ENCODE data around the gene ZSCAN16.

Gene ZSCAN16

DNA sequence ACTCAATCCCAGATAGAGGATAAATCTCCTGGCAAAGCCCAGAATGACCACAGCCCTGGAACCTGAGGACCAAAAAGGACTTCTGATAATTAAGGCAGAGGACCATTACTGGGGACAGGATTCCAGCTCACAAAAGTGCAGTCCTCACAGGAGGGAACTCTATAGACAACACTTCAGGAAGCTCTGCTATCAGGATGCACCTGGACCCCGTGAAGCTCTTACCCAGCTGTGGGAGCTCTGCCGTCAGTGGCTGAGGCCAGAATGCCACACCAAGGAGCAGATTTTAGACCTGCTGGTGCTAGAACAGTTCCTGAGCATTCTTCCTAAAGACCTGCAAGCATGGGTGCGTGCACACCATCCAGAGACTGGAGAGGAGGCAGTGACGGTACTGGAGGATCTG is 992 bp downstream of the ZSCAN16 start:
- no peak for DNase-seq (ENCODE audit: low read depth in 1 of 2, low spot score in 1 of 2)

GRCh38 chr6:28134015-28134414 is 9.6 kb downstream of the ZSCAN16 start:
- no peak for DNase-seq (ENCODE audit: low read depth in 1 of 2, low spot score in 1 of 2)

- DNase-seq (ENCODE audit: low read depth in 1 of 2, low spot score in 1 of 2) = no peak
These were observed 10.3 kb downstream of the ZSCAN16 start for GRCh38 chr6:28134716-28135115.

GRCh38 chr6:28135393-28135792 is 11.0 kb downstream of the ZSCAN16 start:
- DNase-seq (ENCODE audit: low read depth in 1 of 2, low spot score in 1 of 2) = no peak

DNA sequence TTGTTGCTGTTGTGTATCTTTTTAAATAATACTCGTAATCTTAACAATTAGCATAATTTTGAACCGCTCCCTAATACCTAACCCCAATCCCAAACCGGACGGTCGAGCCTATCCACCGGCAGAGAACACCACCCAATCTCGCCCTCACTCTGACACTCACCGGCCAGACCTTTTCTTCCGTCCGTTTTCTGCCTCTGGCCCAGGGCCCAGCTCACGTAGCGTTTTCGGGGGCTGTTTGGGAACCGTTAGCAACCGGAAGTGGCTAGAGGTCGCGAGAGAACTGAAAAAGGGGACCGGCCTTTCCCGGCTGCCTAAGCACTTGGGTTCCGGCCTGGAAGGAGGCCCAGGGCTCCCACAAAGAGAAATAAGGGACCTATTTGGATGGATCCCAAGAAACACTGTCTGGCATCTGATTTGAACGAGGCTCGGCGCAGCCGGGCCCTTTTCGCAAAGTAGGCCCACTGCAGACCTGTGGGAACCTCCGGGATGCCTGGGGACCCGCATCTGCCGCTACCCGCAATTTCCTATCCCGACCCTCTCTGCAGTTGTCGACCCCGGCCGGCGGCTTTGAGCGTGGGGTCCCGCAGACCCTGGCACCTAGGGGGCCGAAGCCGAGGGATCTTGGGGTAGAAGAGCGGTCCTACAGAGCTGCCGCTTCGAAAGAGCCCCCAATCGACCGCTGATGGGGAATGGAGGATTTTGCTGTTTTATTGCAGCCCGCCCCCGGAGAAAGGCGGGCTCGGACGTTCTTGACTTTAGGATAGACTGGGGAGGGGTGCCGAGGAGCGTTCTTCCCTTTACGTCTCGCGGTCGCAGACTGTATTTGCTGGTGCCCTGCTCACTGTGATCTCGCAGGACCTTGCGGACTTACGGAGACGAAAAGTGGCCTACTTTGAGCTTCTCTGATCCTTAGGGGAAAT is 12.4 kb downstream of the ZSCAN16 start:
- DNase-seq (ENCODE audit: low read depth in 1 of 2, low spot score in 1 of 2) = peak; percentile 47 to 60

DNA sequence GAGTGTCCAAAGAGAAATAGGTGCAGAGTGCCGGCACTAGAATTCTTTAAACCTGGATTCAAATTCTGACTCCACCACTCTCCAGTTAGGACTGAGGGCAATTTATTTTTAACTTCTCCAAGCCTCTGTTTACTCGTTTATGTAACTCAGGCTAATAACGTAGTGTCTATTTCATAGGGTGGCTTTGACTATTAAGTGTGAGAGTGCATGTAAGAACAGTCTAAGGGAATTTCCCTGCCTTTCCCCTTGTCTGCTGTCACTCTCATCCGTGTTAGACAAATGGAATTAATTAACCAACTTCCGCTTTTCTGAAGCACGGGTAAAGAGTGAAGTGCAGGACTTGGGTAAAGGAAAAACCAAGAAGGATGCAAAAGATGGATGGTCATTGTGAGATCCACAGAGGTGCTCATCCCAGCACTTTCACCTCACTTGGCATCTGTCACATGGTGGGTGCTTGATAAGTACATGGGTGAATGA is 13.1 kb downstream of the ZSCAN16 start:
- no peak for DNase-seq (ENCODE audit: low read depth in 1 of 2, low spot score in 1 of 2)

DNA sequence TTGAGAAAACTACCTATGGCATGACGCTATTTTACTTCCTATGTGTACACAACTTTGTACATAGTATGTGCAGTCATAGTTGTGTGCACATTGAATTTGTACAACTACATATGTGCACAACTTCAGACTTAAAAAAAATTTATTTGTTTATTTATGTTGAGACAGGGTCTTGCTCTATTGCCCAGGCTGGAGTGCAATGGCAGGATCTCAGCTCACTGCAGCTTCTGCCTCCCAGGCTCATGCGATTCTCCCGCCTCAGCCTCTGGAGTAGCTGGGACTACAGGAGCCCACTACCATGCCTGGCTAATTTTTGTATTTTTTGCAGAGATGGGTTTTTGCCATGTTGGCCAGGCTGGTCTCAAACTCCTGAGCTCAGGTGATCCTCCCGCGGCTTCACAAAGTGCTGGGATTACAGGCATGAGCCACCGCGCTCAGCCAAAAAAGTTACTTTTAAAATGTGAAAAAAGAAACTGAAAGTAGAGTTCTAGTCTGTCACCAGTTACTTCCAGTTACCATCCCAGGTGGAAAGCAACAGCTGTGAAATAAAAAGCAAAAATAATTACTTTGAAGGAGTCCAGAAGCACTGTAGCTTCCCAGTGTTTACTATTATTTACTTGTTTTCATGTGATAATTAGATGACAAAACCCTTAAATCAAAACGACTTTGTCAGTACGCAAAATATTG is 15.6 kb downstream of the ZSCAN16 start:
- no peak for DNase-seq (ENCODE audit: low read depth in 1 of 2, low spot score in 1 of 2)

- no peak for DNase-seq (ENCODE audit: low read depth in 1 of 2, low spot score in 1 of 2)
These were observed 16.2 kb downstream of the ZSCAN16 start for GRCh38 chr6:28140616-28141015.

- peak; percentile 55 to 61 for DNase-seq (ENCODE audit: low read depth in 1 of 2, low spot score in 1 of 2)
These were observed 17.3 kb downstream of the ZSCAN16 start, which contains the start of gene ZKSCAN8 for GRCh38 chr6:28141500-28142329. TSS of gene ZKSCAN8 (plus strand) at chr6:28141883. CDS start at chr6:28148408, 6,525 bp downstream.

GRCh38 chr6:28142446-28142845 is 18.0 kb downstream of the ZSCAN16 start:
- DNase-seq (ENCODE audit: low read depth in 1 of 2, low spot score in 1 of 2) = no peak

DNA sequence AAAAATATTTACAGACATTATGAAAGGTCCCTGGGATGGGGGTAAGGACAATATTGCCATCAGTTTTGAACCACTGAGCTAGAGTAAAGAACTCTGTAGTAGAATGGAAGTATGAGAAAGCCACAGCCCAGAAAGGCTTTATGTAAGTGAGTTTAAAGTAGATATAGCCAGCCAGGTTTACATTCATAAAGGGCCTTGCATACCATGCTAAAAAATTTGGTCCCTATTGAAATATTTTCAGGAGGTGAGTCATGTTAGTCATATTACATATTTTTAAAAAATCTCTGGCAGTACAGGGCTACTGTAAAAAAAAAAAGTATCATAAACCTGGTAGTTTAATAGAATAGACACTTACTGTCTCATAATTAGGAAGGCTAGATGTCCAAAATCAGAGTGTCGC is 20.8 kb downstream of the ZSCAN16 start:
- DNase-seq (ENCODE audit: low read depth in 1 of 2, low spot score in 1 of 2) = no peak

- no peak for DNase-seq (ENCODE audit: low read depth in 1 of 2, low spot score in 1 of 2)
These were observed 28.1 kb downstream of the ZSCAN16 start for GRCh38 chr6:28152531-28152930.

DNA sequence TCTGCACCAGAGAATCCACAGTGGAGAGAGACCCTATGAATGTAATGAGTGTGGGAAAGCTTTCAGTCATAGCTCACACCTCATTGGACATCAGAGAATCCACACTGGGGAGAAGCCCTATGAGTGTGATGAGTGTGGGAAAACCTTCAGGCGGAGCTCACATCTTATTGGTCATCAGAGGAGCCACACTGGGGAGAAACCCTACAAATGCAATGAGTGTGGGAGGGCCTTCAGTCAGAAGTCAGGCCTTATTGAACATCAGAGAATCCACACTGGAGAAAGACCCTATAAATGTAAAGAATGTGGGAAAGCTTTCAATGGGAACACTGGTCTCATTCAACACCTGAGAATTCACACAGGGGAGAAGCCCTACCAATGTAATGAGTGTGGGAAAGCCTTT is 29.1 kb downstream of the ZSCAN16 start:
- no peak for DNase-seq (ENCODE audit: low read depth in 1 of 2, low spot score in 1 of 2)

- DNase-seq (ENCODE audit: low read depth in 1 of 2, low spot score in 1 of 2) = no peak
These were observed 29.9 kb downstream of the ZSCAN16 start for GRCh38 chr6:28154357-28154756.

DNA sequence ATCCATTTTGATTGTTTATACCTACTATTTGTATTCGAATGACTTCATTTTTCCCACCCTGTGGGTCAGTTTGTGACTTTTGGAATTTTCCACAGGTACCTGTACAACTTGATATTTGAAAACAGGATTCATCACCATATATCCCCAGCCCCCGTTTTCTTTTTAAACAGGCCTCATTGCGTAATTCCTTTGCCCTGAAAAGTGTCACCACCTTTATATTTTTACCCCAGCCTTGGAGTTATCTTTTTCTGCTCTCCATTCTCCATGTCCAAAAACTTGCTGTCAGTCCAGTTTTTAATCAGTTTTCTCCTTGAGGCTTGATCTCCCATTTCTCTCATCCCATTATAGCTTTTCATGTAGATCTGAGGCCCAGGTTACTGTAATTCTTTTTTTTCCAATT is 33.9 kb downstream of the ZSCAN16 start:
- no peak for DNase-seq (ENCODE audit: low read depth in 1 of 2, low spot score in 1 of 2)

DNA sequence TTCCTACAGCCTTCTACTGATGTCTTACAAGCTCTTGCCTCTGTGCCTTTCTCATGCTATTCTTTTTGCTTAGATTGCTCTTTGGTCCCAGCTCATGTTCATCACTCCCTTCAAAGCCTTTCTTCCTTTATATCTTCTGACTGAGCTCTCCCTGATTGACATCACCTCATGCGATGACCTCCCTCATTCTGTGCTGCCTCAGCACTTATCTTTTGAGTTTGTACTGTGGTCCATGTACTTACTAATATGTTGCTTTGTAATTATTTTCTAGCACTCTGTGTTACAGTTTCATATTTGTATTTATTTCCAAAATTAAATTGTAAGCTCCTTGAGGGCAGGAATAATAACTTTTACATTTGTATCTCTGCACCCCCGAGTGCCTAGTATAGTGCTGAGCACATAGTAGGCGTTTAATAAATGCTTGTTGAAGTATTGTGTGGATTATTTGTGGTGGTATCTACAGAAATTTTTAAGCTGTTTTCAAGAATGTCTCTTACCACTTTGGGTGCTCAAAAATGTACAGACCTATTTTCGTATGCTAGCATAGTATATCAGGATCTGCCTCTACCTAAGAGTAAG is 34.7 kb downstream of the ZSCAN16 start:
- no peak for DNase-seq (ENCODE audit: low read depth in 1 of 2, low spot score in 1 of 2)

DNA sequence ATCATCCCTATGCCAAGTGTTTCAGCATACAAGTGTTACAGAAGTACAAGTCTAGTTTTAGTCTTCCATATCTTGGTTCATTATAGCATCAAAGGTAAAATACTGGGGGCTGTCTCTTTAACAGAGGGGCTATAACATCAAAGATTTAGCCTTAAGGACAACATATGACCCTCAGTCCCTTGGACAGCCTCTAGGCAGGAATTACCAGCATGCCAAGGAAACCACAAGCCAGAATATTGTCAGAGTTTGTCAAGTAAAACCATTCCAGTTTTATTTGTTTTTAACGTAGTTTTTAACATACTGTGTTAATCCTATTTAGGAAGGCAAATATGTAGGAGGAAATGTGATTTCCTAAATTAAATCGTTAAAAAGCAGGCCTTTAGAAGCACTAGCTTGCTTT is 35.8 kb downstream of the ZSCAN16 start:
- no peak for DNase-seq (ENCODE audit: low read depth in 1 of 2, low spot score in 1 of 2)

DNA sequence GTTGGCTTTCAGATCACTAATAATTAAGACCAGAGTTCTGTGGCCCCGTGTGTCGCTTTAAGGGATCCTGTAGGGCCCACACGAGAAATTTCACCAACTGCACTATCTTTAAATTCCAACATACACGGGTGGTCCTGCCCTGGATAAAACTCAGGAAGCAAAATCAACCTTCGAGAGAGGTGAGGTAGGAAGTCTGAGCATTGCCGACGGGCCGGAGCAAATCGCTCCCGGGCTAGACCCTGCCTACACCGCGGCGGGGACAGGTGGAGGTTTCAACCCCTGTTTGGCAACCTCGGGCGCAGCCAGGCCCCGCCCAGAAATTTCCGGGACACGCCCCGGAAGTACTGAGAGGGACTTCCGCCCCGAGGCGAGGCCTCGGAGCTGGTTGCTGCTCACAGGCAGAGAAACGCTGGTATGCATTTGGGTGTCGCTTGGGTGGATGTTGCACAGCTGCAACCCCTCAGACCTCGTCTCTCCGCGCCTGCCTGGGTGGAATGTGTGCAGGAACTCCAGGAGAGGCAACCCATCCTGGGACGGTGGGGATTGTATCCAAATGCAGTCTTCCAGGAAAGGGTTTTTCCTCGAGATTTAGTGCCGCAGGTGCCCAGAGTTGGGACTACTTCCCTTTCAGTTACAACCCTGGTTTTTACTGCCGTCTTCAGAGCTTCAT is 37.1 kb downstream of the ZSCAN16 start:
- peak; percentile 57 to 74 for DNase-seq (ENCODE audit: low read depth in 1 of 2, low spot score in 1 of 2)

DNA sequence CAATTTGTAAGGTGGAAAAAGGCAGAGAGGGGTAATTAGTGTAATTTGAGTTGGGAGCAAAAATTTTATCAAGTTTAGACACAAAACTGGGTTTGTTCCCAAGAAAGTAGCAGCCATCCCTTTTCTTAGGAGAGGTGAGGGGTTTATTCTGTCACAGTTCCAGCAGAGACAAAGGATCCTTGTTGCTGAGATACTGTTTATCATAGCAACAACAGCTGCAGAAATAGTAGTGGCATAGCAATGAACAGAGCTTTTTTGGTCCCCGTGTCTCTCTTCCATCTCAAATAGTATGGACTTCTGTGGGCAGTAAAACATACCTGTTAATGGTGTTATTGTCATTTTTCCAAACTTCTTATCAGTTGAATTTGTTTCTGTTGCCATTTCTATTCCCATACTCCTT is 41.2 kb downstream of the ZSCAN16 start:
- no peak for DNase-seq (ENCODE audit: low read depth in 1 of 2, low spot score in 1 of 2)

DNA sequence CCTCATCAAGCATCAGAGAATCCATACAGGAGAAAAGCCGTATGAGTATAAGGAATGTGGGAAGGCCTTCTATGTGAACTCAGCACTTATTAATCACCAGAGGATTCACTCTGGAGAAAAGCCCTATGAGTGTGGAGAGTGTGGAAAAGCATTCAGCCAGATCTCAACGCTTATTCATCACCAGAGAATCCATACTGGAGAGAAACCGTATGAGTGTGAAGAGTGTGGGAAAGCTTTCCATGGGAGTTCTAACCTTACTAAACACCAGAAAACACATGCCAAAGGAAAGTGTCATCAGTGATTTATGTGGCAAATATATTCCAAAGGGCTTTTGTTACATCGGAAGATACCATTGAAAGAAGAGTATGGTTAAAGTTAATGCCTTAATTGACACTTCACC is 42.7 kb downstream of the ZSCAN16 start:
- no peak for DNase-seq (ENCODE audit: low read depth in 1 of 2, low spot score in 1 of 2)
